Epithelial cell of esophagus (primary cell): ENCODE data around the gene BAG3.

Experiments used
- DNase-seq: peaks from one replicate; pipeline ENCODE4 v3.0.0; 2010; ENCODE audit warnings: low read depth
- H3K4me3 ChIP-seq: 2 replicates; pipeline ENCODE4 v1.5.1; 2011; ENCODE audit warnings: mild to moderate bottlenecking, low read length, control low read depth
- CTCF ChIP-seq: IDR thresholded peaks from 2 replicates; pipeline ENCODE4 v1.5.1; 2011; ENCODE audit warnings: low read depth, mild to moderate bottlenecking, low read length, control low read depth, inconsistent platforms; ENCODE audit not compliant: insufficient read depth; ENCODE audit errors: missing control alignments

BAG3 gene

GRCh38 chr10:119672291-119672690 is 21.1 kb downstream of the BAG3 start:
- no peak overlapping the region for H3K4me3 ChIP-seq
- no peak for DNase-seq
- no peak for TF ChIP-seq CTCF

GRCh38 chr10:119673271-119673670 is 22.1 kb downstream of the BAG3 start:
- DNase-seq = no peak
- H3K4me3 ChIP-seq = no peak overlapping the region
- no peak for TF ChIP-seq CTCF

- DNase-seq = peak; percentile 85
- no peak for TF ChIP-seq CTCF
- H3K4me3 ChIP-seq = no peak overlapping the region
Measured at GRCh38 chr10:119675483-119676170, 24.4 kb downstream of the BAG3 start.

GRCh38 chr10:119677126-119677525 is 25.9 kb downstream of the BAG3 start:
- TF ChIP-seq CTCF = no peak
- no peak overlapping the region for H3K4me3 ChIP-seq
- no peak for DNase-seq

GRCh38 chr10:119677904-119678755 is 26.9 kb downstream of the BAG3 start:
- DNase-seq = no peak
- no peak for TF ChIP-seq CTCF
- H3K4me3 ChIP-seq = no peak overlapping the region

GRCh38 chr10:119679480-119679829 is 28.3 kb downstream of the BAG3 start:
- no peak overlapping the region for H3K4me3 ChIP-seq
- DNase-seq = no peak
- no peak for TF ChIP-seq CTCF

- H3K4me3 ChIP-seq = peak overlapping the region; percentile 9
- no peak for TF ChIP-seq CTCF
- DNase-seq = peak; percentile 96
Measured at GRCh38 chr10:119680050-119680449, 28.9 kb downstream of the BAG3 start.
